UCSD-AML1 (cell line): ENCODE data around the gene MAN2B1.
"Not testable (repeated sequence)": the region's sequence is repeated elsewhere in the genome, so short reads cannot be mapped to it uniquely, and the experiment has no call there.

Source experiments
- DNase-seq: peaks from one replicate; lab custom pipeline; 2025; ENCODE audit not compliant: unreplicated experiment; lab: John Stamatoyannopoulos, UW

Gene MAN2B1

DNA sequence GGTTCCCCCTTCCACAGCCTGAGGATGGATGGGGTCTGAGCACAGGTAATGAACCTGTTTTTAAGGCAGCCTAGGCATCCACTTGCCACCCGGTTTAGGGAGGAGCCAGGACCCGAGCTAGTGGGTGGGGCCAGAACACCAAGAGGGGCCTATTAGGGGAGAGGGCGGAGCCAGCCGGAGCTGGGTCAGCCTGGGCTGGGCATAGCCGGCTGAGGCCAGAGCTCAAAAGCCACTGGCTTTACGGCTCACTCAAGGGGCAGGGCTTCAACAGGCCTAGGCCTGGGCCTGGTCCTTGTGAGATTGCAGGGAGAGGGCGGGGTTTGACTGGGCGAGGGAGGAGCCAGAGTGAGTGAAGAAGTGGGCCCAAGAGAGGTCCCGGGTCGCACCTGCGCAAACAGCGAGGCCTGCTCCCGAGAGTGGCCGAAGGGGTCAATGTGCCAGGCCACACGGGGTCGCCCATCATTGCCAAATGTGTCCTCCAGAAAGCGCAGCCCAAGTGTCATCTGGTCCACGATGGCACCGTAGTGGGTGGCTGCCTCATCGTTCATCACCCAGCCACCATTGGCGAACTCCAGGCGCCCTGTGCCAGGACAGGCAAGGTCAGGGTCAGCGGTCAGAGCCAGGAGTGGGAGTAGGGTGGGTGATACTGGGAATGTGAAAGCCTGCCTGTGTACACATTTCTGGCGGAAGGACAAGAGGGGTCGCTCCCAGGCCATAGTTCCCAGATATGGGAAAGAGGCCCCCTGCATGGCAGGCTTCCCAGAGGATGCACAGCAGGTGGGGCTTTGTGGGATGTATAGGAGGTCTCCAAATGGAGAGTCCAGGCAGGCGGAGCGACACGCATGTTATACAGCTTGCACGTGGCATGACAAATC, 1.9 kb downstream of the MAN2B1 start:
- DNase-seq, result no peak

DNA sequence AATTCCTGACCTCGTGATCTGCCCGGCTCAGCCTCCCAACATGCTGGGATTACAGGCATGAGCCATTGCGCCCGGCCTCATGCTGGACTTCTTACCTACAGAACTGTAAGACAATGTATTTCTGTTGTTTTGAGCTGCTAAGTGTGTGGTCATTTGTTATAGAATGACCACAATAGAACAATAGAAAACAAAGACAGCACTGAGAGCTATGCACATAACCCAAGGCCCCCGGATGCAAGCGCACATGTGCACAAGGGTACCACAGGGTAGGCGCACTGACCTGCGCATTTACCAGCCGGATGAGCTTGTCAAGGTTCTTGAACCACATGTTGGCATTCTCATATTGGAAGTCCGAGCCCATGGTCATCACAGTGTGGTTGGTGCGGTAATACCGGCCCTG, 5.6 kb downstream of the MAN2B1 start:
- DNase-seq, result no peak

- DNase-seq, result no peak
Measured at GRCh38 chr19:12657966-12658365, 8.6 kb downstream of the MAN2B1 start.

GRCh38 chr19:12656899-12657571, 9.5 kb downstream of the MAN2B1 start:
- no peak for DNase-seq

- no peak for DNase-seq
Measured at GRCh38 chr19:12655546-12655945, 11.0 kb downstream of the MAN2B1 start.

GRCh38 chr19:12652219-12652618, 14.3 kb downstream of the MAN2B1 start:
- no peak for DNase-seq

GRCh38 chr19:12649941-12650340, 16.6 kb downstream of the MAN2B1 start:
- DNase-seq, result no peak

DNA sequence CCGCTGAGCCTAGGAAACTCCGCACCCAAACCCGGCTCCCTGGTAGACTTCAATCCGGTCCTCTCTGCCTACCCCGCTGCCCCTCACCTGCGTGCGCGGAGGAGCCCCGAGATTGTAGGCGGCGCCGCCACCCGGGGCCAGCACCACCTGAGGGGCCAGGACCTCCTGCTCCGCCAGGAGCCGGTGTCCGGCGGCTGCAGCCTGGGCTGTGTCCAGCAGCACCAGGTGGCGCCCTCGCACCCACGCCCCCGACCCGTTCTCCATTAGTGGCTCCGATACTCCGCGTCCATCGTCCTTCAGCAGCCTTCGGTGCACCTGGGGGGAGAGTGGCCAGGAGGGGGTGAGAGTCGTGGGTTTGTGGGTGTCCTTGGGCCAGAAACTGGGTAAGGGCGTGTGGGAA, 18.5 kb downstream of the MAN2B1 start:
- no peak for DNase-seq

DNA sequence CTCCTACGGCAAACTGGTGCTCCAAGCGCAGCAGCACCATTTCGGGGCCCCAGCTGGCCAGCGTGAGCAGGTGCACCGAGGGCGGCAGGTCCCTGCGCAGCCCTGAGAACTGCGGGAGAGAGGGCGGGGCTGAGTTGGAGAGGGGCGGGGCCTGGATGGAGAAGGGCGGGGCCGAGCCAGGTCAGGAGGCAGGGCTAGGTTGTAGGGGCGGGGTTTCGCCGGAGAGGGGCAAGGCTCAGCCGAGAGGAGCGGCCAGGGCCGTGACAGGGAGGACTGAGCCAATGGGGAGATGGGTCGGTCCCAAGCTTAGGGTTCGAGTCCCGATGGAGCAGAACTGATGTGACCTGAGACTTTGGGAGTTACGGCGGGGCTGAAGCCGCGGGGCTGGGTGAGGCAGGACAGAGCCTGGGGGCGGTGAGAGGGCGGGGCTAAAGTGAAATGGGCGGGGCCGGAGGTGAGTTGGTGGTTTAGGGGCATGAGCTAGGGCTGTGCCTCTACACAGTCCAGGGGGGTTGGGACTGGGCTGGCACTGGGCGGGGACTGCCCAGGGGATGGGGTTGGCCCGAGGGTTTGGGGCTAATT, 19.0 kb downstream of the MAN2B1 start:
- no peak for DNase-seq

GRCh38 chr19:12647047-12647446, 19.5 kb downstream of the MAN2B1 start:
- DNase-seq, result no peak

DNA sequence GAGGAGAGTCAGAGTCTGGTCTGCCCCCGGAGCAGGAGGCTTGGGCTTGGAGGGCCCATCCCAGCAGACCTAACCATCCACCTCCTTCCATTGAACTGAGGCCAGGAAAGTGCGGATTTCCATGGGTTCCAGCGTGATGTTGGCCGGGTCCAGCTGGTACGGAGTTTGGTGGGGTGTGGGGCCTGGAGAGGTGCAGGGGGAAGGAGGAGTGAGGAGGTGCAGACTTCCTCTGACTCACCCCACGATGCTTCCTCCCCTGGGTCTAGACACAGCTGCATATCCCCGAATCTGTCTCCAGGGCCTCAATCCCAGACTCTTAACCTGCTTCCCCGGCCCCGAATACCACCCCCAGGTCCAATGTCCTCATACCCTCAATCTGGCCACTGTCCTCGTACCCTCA, 20.0 kb downstream of the MAN2B1 start:
- DNase-seq, result no peak

GRCh38 chr19:12643716-12644115, 22.8 kb downstream of the MAN2B1 start:
- not testable (repeated sequence) for DNase-seq

DNA sequence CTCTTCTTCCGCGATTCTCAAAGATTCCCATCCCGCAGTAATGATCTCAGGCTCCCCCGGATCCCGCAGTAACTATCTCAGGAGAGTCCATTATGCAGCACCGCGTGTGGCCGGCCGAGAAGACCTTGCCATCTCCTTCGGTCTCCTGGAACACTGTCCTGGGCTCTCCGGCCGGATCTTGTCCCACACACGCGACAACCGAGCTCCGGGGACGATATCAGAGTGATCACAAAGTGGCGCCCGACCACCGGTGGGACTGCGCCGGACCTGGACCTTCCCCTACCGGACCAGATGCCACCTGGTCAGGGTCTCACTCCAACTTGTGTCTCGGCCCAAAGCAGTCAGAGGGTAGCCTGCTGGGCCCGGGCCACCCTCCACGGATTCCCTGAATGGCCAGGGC, 24.0 kb downstream of the MAN2B1 start:
- DNase-seq, result no peak

DNA sequence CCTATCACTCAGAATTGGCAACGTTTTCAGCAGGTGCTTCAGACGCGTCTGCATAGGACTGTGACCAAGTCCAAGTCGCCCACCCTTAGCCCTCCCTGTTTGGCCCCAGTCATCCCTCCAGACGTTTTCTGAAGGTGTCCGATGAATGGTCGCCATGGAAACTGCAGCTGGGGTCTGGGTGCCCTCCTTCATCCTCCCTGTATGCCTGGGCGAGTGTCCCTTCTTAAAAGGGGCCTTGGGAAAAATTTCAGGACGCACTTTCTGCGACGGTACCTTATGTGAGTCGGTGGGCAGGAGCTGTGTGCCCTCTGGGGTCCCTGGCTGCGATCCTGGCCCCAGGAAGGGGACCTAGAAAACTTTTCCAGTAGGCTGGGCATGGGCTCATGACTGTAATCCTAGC, 25.1 kb downstream of the MAN2B1 start:
- no peak for DNase-seq

DNA sequence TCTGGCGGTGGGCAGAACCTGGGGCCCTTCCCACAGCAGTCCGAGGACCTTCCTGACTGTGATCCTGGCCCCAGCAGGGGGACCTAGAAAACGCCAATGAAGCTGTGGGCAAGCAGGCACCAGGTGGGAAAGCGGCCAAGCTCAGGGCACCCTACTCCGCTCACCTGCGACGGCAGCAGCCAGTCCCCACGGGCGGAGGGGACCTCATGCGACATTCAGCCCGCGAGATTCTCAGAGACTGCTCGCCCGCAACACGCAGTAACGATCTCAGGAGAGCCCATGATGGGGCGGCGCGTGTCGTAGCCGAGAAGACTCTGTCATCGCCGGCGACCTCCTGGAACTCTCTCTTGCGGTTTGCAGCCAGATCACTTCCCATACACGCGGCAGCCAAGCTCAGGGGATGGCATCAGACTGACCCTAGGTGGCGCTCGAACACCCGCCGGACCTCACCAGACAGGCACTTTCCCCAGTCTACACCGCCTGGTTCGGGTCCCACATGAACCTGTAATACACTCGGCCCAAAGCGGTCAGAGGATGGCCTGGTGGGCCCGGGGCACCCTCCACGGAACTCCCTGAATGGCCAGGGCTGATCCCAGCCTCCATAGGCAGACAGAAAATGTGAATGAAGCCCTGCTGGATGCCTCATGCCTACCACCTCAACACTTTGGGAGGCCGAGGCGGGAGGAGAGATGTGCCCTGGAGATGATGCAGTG, 26.5 kb downstream of the MAN2B1 start:
- DNase-seq, result peak; percentile 67

- no peak for DNase-seq
Measured at GRCh38 chr19:12638611-12639182, 27.8 kb downstream of the MAN2B1 start.

DNA sequence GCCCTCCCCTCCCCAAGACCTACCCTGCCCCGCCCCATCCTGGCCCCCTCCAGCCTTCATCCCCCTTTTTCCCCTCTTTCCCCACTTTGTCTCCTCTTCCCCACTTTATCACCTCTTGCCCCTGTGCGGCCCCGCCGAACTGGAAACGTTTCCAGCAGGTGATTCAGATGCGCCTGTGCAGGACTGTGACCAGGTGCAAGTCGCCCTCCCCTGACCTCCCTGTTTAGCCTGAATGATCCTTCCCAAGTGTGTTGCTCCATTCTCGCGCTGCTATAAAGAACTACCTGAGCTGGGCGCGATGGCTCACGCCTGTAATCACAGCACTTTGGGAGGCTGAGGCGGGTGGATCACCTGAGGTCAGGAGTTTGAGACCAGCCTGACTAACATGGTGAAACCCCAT, 29.9 kb downstream of the MAN2B1 start:
- no peak for DNase-seq

GRCh38 chr19:12629215-12629614, 37.3 kb downstream of the MAN2B1 start:
- no peak for DNase-seq

DNA sequence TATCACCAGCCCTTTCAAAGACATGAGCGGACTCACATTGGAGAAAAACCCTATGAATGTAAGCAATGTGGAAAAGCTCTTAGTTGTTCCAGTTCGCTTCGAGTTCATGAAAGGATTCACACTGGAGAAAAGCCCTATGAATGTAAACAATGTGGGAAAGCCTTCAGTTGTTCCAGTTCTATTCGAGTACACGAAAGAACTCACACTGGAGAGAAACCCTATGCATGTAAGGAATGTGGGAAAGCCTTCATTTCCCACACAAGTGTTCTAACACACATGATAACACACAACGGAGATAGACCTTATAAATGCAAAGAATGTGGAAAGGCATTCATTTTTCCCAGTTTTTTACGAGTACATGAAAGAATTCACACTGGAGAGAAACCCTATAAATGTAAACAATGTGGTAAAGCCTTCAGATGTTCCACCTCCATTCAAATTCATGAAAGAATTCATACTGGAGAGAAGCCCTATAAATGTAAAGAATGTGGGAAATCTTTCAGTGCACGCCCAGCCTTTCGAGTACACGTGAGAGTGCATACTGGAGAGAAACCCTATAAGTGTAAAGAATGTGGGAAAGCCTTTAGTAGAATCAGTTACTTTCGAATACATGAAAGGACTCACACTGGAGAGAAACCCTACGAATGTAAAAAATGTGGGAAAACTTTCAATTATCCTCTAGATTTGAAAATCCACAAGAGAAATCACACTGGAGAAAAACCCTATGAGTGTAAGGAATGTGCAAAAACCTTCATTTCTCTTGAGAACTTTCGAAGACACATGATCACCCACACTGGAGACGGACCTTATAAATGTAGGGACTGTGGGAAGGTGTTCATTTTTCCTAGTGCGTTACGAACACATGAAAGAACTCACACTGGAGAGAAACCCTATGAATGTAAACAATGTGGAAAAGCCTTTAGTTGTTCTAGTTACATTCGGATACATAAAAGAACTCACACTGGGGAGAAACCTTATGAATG, 38.2 kb downstream of the MAN2B1 start:
- no peak for DNase-seq

- DNase-seq, result no peak
Measured at GRCh38 chr19:12626958-12627357, 39.6 kb downstream of the MAN2B1 start.
